Fibroblast of mammary gland (primary cell): Measurements from ENCODE around the gene MMP24OS.

Experiments used
- DNase-seq: peaks from one replicate; pipeline ENCODE4 v3.0.0-alpha.2; 2010; ENCODE audit warnings: low read depth
- H3K4me3 ChIP-seq: 2 replicates; pipeline ENCODE4 v1.5.1; 2011; ENCODE audit warnings: low read depth, mild to moderate bottlenecking, low read length, moderate library complexity; ENCODE audit not compliant: control insufficient read depth
- CTCF ChIP-seq: conservative IDR thresholded peaks from 2 replicates; pipeline ENCODE4 v1.5.1; 2011; ENCODE audit warnings: low read depth, low read length, inconsistent platforms; ENCODE audit not compliant: control insufficient read depth, insufficient read depth

The MMP24OS gene

GRCh38 chr20:35301426-35301825 lies 23.5 kb upstream of the MMP24OS start:
- peak; percentile 34 for DNase-seq
- H3K4me3 ChIP-seq, result no peak overlapping the region
- no peak for TF ChIP-seq CTCF

- no peak for TF ChIP-seq CTCF
- no peak for DNase-seq
- H3K4me3 ChIP-seq, result no peak overlapping the region
Measured at GRCh38 chr20:35300469-35301262, 22.7 kb upstream of the MMP24OS start.

- TF ChIP-seq CTCF, result no peak
- no peak for DNase-seq
- no peak overlapping the region for H3K4me3 ChIP-seq
Measured at GRCh38 chr20:35299780-35300179, 21.9 kb upstream of the MMP24OS start.

- no peak for DNase-seq
- H3K4me3 ChIP-seq, result no peak overlapping the region
- no peak for TF ChIP-seq CTCF
Measured at GRCh38 chr20:35298264-35298663, 20.3 kb upstream of the MMP24OS start.

GRCh38 chr20:35297740-35298139 lies 19.8 kb upstream of the MMP24OS start:
- H3K4me3 ChIP-seq, result no peak overlapping the region
- no peak for DNase-seq
- TF ChIP-seq CTCF, result no peak

GRCh38 chr20:35297155-35297554 lies 19.2 kb upstream of the MMP24OS start:
- TF ChIP-seq CTCF, result no peak
- peak; percentile 42 for DNase-seq

More at GRCh38 chr20:35297155-35297554, 19.2 kb upstream of the MMP24OS start:
- H3K4me3 ChIP-seq, result no peak overlapping the region
